HG03442 (cell line): ENCODE measurements around the gene RAD1.
A peak's percentile ranks its signal among the peaks of the same experiment; 100 is the strongest.

Source experiments
- ATAC-seq: cut with Tn5 transposase; IDR thresholded peaks from one replicate; pipeline ENCODE4 v1.9.1; 2021; ENCODE audit warnings: mild to moderate bottlenecking, moderate library complexity; ENCODE audit not compliant: unreplicated experiment

The RAD1 gene

DNA sequence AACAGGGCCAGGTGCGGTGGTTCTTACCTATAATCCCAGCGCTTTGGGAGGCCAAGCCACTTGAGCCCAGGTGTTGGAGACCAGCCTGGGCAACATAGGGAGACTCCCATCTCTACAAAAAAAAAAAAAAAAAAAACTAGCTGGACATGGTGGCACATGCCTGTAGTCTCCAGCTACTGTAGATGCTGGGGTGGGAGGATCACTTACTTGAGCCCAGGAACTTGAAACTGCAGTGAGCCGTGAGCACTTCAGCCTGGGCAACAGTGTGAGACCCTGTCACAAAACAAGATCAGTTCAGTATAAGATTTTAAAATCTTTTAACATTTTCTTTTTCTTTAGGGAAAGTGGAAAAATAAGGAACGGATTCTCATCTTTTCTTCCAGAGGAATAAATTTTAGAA is 2.7 kb upstream of the RAD1 start:
- no peak for ATAC-seq

DNA sequence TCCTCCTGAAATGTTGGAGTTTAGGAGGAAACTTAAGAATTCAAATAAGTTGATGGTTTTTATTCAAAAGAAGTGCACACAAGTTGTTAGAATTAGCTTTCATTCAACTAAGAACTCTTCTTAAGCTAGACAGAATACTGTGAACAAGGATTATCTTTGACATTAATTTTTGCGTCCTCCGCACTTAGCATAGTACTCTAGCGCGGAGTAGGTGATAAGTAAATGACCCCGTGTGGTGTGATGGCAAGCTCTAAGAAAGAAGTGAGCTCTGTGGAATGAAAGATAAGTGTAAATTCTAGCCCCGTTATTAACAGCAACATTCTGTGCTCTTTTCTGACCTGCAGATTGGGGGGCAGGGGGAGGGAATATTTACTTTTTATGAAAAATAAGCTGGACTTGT is 1.2 kb upstream of the RAD1 start:
- no peak for ATAC-seq

GRCh38 chr5:34915856-34916192 is 520 bp upstream of the RAD1 start:
- peak; percentile 5 for ATAC-seq

DNA sequence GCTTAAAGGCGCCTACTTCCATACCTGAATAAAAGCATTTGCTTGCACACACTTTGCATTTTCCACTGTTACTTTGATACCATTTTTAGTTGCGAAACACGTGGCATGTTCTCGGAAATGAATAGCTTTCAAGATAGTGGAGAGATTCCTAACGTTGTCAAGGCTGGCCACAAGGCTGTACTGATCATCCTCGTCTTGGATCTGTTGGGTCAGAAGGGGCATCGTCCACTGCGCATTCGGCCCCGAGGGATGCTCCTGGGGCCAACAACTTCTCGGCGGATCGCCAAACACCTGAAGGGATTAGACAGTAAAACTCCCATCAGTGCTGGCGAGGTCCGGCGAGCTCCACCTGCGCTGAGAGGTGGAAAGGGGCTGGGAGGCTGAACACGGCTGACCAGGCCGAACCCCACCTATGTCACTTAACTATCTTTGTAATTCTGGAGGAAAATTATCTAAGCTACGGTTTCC is 599 bp downstream of the RAD1 start:
- ATAC-seq: peak; percentile 9

DNA sequence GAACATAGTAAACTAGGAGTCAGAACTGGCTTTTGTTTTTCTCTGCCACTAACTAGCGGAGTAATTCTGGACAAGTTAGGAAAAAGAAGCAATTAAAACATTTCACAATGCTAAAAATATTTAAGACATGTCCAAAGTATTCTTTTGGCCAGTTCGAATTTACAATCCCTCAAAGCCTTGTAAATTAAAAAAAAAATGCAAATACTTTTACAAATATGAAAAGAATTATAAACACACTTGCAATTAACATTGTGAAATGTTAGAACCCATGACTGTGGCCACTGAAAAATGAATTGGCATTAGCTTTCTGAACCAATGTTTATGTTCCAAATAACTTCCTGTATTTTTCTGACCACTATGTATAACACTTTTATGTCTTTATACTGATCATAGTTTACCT is 2.2 kb downstream of the RAD1 start:
- ATAC-seq: no peak

- no peak for ATAC-seq
These were observed 9.7 kb downstream of the RAD1 start for GRCh38 chr5:34905564-34905963.

DNA sequence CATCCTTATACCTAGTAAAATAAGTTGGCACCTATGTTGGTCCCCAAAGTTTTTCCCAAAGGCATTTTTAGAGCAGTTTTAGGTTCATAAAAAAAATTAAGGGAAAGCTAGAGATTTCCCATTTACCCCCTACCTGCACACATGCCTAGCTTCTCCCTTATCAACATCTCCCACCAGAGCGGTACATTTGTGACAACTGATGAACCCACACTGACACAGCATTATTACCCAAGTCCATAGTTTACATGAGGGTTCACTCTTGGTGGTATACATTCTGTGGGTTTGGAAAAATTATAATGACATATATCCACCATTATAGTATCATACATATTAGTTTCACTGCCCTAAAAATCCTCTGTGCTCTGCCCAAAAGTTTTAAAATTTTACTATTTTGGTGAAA is 12.0 kb downstream of the RAD1 start:
- no peak for ATAC-seq

DNA sequence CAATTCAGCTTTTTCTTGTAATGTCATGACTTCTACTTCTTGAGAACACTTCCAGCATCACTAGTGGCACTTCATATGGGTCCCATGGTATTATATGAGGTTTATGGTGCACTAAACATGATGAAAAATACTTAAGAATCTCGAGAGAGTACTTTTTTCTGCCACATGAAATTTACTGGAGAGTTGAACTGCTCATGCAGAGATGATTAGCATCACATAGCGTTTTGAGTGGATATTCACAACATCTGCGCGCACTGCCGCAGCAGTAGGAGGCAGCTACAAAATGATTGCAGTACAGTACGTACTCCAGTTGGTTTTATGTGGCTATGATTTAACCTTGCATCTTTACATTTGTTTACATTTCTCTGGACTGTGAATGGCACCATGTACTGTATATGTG is 14.7 kb downstream of the RAD1 start:
- no peak for ATAC-seq

DNA sequence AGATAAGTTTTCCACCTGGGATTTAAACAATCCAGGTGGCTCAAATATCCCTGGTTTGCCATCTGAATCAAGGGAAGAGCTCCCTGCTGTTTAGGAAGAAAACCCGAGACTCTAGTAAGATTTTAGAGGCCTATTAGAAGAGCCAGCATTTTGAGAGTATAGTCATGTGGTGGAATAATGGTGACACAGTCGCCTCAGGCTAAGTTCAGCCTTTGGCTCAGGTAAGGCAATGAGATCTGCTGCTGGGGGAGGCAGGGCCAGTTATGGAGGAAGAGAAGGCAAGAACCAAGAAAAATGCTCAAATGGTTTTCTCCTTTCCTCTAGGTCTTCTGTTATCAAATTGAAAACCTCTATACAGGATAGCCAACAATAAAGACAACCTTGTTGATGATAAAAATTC is 16.2 kb downstream of the RAD1 start:
- no peak for ATAC-seq

GRCh38 chr5:34898258-34898895 is 16.9 kb downstream of the RAD1 start:
- ATAC-seq: peak; percentile 88

GRCh38 chr5:34897646-34898045 is 17.7 kb downstream of the RAD1 start:
- ATAC-seq: no peak

GRCh38 chr5:34895641-34896419 is 19.5 kb downstream of the RAD1 start:
- ATAC-seq: no peak

- ATAC-seq: no peak
These were observed 20.6 kb downstream of the RAD1 start for GRCh38 chr5:34894716-34895115.

- no peak for ATAC-seq
These were observed 22.9 kb downstream of the RAD1 start for GRCh38 chr5:34892414-34892813.

- ATAC-seq: no peak
These were observed 23.3 kb downstream of the RAD1 start for GRCh38 chr5:34891981-34892380.

DNA sequence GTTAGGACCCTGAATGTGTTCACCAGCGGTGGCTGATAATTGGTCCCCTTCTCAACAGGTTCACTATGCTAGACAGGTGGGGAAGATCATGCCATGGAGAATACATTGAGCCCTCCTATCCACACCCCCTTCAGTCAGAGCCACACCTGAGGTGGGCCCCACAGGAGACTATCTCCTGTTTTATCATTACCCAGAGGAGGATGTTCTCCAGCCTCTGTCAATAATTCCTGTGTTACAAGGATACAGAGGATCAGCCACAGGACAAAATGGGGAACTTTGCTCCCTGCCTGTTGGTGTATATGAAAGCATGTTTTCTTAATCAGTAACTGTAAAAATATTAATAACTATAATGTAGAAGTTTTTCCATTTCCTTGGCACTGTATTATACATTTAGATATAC is 25.9 kb downstream of the RAD1 start:
- ATAC-seq: no peak

DNA sequence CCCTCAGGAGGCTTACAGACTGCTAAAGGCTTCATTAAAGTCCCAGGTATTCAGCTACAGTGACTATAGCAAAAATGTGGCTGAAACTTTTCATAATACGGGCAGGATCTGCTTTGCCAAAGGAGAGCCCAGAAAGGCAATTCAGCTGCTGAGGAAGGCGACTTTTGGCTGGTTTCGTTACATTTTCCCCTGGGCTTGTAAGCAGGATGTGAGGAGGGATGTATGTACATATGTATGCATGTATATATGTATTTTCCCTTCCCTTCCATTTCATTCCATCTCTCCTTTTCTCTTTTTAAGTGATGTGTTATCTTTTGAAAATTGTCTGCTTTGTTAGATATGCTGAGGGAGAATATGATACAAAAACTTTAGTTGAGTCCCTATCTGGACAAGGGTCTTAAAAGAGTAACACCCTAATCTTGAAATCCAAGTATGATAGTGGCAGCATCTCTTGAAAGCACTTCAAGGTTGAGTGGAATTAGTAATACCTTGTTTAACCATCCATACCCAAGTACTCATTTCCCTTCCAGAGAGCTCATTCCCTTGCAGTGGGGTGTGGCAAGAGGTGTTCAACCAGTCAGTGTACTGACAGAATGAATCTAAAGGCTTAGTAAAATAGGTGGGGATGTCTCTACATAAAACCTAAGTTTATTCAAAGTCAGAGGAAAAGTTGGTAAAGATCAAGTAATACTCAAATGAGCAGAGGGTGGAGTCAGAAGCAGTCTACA is 28.7 kb downstream of the RAD1 start:
- ATAC-seq: no peak

DNA sequence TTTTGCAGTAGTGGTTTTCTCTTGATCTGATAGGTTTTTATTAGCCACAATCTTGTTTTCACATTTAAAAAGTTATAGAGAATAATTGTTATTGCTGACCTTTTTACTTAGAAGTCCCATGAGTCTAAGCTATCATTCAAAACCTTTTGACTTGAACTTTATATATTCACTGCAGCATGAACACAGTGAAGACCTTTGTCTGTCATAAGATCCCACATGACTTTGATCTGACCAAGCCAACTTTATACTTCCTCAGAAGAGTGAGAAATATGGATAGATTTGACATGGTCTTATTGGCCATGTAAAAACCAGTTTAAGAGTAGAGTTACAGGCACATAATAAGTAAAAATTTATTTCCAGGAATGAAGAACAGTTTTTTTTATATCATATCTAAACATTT is 34.1 kb downstream of the RAD1 start:
- ATAC-seq: no peak

DNA sequence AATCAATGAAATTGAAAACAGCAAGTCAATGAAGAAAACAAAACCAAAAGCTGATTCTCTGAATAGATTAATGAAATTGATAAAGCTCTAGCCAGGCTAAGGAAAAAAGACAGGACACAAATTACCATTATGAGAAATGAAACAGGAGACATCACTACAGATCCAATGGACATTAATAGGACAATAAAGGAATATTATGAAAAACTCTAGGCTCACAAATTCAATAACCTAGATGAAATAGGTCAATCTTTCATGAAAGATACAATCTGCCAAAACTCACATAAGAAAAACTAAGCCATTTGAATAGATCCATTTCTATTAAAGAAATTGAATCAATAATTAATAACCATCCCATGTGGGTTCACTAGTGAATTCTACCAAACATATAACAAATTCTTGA is 39.0 kb downstream of the RAD1 start:
- no peak for ATAC-seq

- no peak for ATAC-seq
These were observed 44.9 kb downstream of the RAD1 start for GRCh38 chr5:34870382-34870781.

DNA sequence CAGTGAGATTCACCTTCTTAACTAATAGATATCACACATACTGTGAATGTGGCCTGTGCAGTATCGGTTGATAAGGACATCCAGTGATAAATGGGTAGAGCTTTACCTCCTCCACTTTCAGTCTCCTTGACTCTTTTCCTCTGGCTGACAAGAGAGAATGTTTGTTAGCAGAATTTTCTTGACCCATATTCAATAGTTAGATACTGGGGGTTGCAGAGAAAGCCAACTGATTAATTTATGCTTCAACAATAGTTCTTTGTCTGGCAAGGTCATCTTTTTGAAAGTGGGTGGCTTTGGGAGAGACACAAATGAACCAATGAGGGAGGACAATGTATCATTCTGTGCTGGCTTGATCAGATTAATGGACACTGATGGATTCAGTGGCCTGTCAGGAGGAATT is 46.0 kb downstream of the RAD1 start:
- no peak for ATAC-seq

DNA sequence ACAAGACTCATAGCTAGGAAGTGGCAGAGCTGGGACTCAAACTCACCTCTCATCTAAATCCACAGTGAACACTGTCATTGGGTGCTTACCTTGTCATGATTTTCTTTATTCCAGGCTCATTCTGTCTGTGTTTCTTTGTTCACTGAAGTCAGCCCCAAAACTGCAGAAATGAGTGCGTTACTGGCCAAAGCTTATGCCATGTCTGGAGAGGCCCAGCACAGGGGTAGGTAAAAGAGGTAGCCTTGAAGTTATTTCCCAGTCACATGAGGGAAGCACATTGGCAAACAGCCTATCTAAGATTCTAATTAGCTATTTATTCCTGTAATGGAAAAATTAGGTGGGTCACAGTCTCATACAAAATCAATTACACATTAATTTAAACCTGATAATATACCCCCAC is 46.5 kb downstream of the RAD1 start:
- ATAC-seq: no peak
